Nephron (organoid): ENCODE data around the gene IPPK.
A peak's percentile ranks its signal among the peaks of the same experiment; 100 is the strongest.

Experiments
- H3K27ac Mint-ChIP-seq, 3 experiments: 2 replicates each; pipeline ENCODE4 v1.8.0; 2020; ENCODE audit warnings: mixed read lengths in 3 of 3, mild to moderate bottlenecking in 2 of 3, moderate library complexity in 1 of 3
- H3K27me3 Mint-ChIP-seq: 2 replicates; pipeline ENCODE4 v1.8.0; 2021; ENCODE audit warnings: low read depth, mild to moderate bottlenecking, moderate library complexity, mixed read lengths
- H3K36me3 Mint-ChIP-seq: 2 replicates; pipeline ENCODE4 v1.8.0; 2020; ENCODE audit warnings: low read depth, mixed read lengths
- H3K4me1 Mint-ChIP-seq: 2 replicates; pipeline ENCODE4 v1.8.0; 2020; ENCODE audit warnings: mixed read lengths
- H3K4me3 Mint-ChIP-seq, 3 experiments: 2 replicates each; pipeline ENCODE4 v1.8.0; 2020; ENCODE audit warnings: mild to moderate bottlenecking in 3 of 3, mixed read lengths in 3 of 3, moderate library complexity in 2 of 3
- H3K9me3 Mint-ChIP-seq: 2 replicates; pipeline ENCODE4 v1.8.0; 2020; ENCODE audit warnings: mixed read lengths
- CTCF ChIP-seq, 3 experiments: fragments of 200-600 bp; sonication (generic); IDR thresholded peaks; one replicate each; pipeline ENCODE4 v1.5.0; 2021; ENCODE audit warnings: antibody characterized with exemption in 3 of 3; ENCODE audit not compliant: unreplicated experiment in 3 of 3

The IPPK gene

DNA sequence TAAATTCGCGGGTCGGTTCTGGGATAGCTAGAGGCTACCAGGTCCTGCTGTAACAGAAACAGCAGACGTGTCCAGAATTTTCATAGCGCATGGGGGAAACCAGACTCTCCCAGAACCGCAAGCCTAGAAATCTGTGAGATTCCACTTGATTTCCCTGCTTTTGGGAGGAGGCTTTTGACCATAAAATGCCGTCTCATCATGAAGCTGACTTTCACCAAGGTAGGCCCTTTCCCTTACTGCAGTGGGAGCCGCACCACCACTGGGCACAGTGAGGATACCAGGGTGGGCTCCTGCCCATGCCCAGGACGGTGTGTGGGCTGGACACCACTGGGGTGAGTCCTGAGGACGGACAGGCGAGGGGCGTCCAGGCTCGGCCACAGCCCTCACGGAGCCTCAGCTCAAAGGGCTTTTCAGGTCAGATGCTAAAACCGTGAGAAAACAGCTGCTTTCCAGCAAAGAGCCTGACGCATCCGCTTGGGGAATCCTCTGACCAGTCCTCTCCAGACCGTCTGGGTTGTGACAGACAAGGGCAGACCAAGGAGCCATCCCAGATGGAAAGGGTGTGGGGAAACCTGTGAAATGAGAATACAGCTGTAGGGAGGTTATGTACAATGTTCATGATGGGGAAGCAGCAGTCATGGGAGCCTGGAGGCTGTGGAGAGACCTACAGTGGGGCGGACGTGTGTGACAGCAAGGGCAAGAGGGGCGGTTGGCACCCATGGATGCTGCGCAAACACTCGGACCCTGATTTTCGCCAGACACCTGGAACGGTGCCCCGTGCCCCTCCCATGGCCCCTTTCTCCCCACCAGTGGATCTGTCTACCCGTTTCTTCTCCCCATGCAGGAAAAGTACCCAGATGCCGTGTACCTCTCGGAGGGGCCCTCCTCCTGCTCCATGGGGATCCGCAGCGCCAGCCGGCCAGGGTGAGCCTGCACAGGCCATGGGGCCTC lies 59.2 kb downstream of the IPPK start:
- no peak for TF ChIP-seq CTCF (IDR thresholded peaks at IDR 0.05; ENCODE audit: unreplicated experiment in 3 of 3)
- Mint-ChIP-seq H3K27me3 (no peaks in the 10 kb centered on the region), H3K9me3 (no peaks in the 10 kb centered on the region), H3K36me3 (peaks cover 28% of the 10 kb centered on the region), H3K4me3 (no peak overlapping the region), H3K4me1 (peaks cover 50% of the 10 kb centered on the region), H3K27ac (peak overlapping the region; percentile 73 to 92 (median 91))

DNA sequence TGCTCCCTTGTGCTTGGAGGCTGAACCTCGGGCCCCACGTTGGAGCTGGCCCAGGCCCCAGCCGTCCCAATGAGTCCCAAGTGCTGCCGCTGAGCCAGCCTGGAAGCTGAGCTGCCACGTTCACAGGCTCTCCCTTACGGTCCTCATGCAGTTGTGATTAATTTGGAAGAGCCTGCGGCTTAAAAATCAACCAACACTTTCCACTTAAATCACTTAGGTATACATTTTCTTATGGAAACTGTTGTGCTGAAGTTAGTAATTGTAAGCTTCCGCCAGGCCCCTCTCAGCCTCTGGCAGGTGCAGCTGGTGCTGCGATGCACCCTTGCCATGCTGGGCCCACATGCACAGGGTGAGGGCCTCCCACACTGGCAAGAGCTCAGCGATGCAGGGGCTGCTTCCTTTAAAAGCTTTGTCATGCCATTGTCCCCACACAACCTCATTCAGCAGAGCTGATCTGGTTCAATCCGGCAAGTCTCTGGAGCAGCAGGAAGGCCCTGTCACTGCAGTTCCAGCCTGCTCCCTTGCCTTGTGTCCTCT lies 61.0 kb downstream of the IPPK start:
- no peak overlapping the region for H3K4me3 Mint-ChIP-seq
- peaks cover 38% of the 10 kb centered on the region for H3K4me1 Mint-ChIP-seq
- no peak for TF ChIP-seq CTCF (IDR thresholded peaks at IDR 0.05; ENCODE audit: unreplicated experiment in 3 of 3)
- H3K36me3 Mint-ChIP-seq, result peaks cover 20% of the 10 kb centered on the region
- peak overlapping the region; percentile 70 to 83 (median 83) for H3K27ac Mint-ChIP-seq
- H3K27me3 Mint-ChIP-seq, result no peaks in the 10 kb centered on the region
- peaks cover 9% of the 10 kb centered on the region for H3K9me3 Mint-ChIP-seq

DNA sequence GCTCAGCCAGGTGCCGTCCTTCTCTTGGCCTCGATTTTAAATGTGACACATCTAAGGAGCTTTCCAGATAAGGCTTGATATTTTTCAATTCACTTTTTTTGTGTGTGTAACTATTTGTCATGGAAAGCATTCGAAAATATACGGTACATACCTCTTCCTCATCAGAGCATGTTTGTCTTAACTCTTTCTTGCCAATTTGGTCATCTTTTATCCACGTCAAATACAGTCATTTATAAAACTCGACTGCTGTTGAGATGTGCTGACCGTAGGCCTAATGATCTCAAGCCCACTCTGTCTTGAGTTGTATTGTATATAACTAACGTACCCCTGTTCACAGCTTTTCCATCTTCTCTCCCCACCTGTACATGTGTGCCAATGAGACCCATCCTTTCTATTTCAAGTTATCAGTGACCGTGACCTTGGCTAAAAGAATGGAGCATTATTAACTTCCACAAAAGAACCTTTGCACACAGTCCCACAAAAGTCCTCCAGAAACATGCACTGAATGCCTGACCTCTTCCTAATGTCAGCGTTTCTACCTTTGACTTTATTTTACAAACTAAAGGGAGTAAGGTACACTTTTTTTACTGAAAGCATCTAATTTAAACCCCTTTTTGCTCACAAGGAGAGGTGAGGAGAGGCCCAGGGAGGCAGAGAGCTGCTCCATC lies 61.6 kb downstream of the IPPK start:
- Mint-ChIP-seq H3K4me1 (peaks cover 38% of the 10 kb centered on the region), H3K27ac (peak overlapping the region; percentile 70 to 83 (median 83)), H3K9me3 (peaks cover 15% of the 10 kb centered on the region), H3K4me3 (no peak overlapping the region), H3K36me3 (peaks cover 20% of the 10 kb centered on the region), H3K27me3 (no peaks in the 10 kb centered on the region)
- TF ChIP-seq CTCF (IDR thresholded peaks at IDR 0.05; ENCODE audit: unreplicated experiment in 3 of 3), result no peak

- TF ChIP-seq CTCF (IDR thresholded peaks at IDR 0.05; ENCODE audit: unreplicated experiment in 3 of 3), result no peak
- Mint-ChIP-seq H3K4me3 (no peak overlapping the region), H3K27me3 (no peaks in the 10 kb centered on the region), H3K9me3 (peaks cover 18% of the 10 kb centered on the region), H3K4me1 (peaks cover 38% of the 10 kb centered on the region), H3K27ac (peak overlapping the region; percentile 70 to 83 (median 83)), H3K36me3 (peaks cover 20% of the 10 kb centered on the region)
Observed at GRCh38 chr9:92607773-92608172, 62.2 kb downstream of the IPPK start.

- Mint-ChIP-seq H3K9me3 (peaks cover 21% of the 10 kb centered on the region), H3K4me1 (peaks cover 35% of the 10 kb centered on the region), H3K4me3 (no peak overlapping the region), H3K27me3 (no peaks in the 10 kb centered on the region), H3K36me3 (peaks cover 17% of the 10 kb centered on the region), H3K27ac (peak overlapping the region; percentile 70 to 83 (median 83))
- TF ChIP-seq CTCF (IDR thresholded peaks at IDR 0.05; ENCODE audit: unreplicated experiment in 3 of 3), result no peak
Observed at GRCh38 chr9:92607088-92607487, 62.8 kb downstream of the IPPK start.
